Keratinocyte (primary cell): ENCODE measurements around the gene MCM9. TPM values are rescaled to one million over a fixed set of nuclear protein-coding genes. Genes with fewer than 3 reads are reported as not detected.
"Not testable (repeated sequence)": the region's sequence is repeated elsewhere in the genome, so short reads cannot be mapped to it uniquely, and the experiment has no call there.

Source experiments
- DNase-seq: peaks from one replicate; pipeline ENCODE4 v3.0.0-alpha.2; 2011; ENCODE audit warnings: low read depth, missing footprints, low spot score
- FAIRE-seq: peaks from 2 replicates; lab custom pipeline; 2011; peaks lifted over from hg19 to GRCh38; lab: Jason Lieb, UNC
- H2AFZ ChIP-seq: 2 replicates; pipeline ENCODE4 v1.6.0; 2012; ENCODE audit warnings: low read length, control low read depth, inconsistent platforms; ENCODE audit not compliant: control insufficient read depth
- H3K27ac ChIP-seq: 2 replicates; pipeline ENCODE4 v1.5.1; 2011; ENCODE audit warnings: low read length; ENCODE audit not compliant: control insufficient read depth, insufficient read depth
- H3K27me3 ChIP-seq: 3 replicates; pipeline ENCODE4 v1.6.0; 2011; ENCODE audit warnings: low read length; ENCODE audit not compliant: control insufficient read depth, insufficient read depth; ENCODE audit errors: extremely low read depth
- H3K36me3 ChIP-seq, 2 experiments: 2 replicates in 1 of 2; 3 replicates in 1 of 2; pipeline ENCODE4 v1.5.1; 2011; ENCODE audit warnings: low read length in 2 of 2, mild to moderate bottlenecking in 1 of 2; ENCODE audit not compliant: control insufficient read depth in 2 of 2, insufficient read depth in 2 of 2; ENCODE audit errors: extremely low read depth in 1 of 2
- H3K4me1 ChIP-seq: 3 replicates; pipeline ENCODE4 v1.5.1; 2011; ENCODE audit warnings: low read length; ENCODE audit not compliant: control insufficient read depth, insufficient read depth; ENCODE audit errors: extremely low read depth
- H3K4me2 ChIP-seq: 3 replicates; pipeline ENCODE4 v1.6.0; 2011; ENCODE audit warnings: low read depth, low read length; ENCODE audit not compliant: control insufficient read depth, insufficient read depth; ENCODE audit errors: extremely low read depth
- H3K4me3 ChIP-seq, 3 experiments: fragments of 200-600 bp in 1 of 3; sonication (generic) in 1 of 3; 2 replicates in 2 of 3; 3 replicates in 1 of 3; pipeline ENCODE4 v1.5.1; 2011 to 2016; ENCODE audit warnings: low read length in 3 of 3, mild to moderate bottlenecking in 3 of 3, control low read depth in 2 of 3, inconsistent platforms in 1 of 3, low read depth in 1 of 3, mixed read lengths in 1 of 3, mixed run types in 1 of 3, moderate library complexity in 1 of 3; ENCODE audit not compliant: control insufficient read depth in 2 of 3, insufficient read depth in 2 of 3; ENCODE audit errors: extremely low read depth in 1 of 3
- H3K79me2 ChIP-seq: 2 replicates; pipeline ENCODE4 v1.6.0; 2012; ENCODE audit warnings: low read length; ENCODE audit not compliant: control insufficient read depth, insufficient read depth
- H3K9ac ChIP-seq: 3 replicates; pipeline ENCODE4 v1.6.0; 2011; ENCODE audit warnings: low read length; ENCODE audit not compliant: control insufficient read depth, insufficient read depth; ENCODE audit errors: extremely low read depth
- H3K9me1 ChIP-seq: 3 replicates; pipeline ENCODE4 v1.6.0; 2011; ENCODE audit warnings: low read length; ENCODE audit not compliant: control insufficient read depth, insufficient read depth; ENCODE audit errors: extremely low read depth
- H3K9me3 ChIP-seq: 2 replicates; pipeline ENCODE4 v1.5.1; 2012; ENCODE audit warnings: low read depth, low read length; ENCODE audit not compliant: control insufficient read depth
- H4K20me1 ChIP-seq: 3 replicates; pipeline ENCODE4 v1.6.0; 2011; ENCODE audit warnings: low read length; ENCODE audit not compliant: control insufficient read depth, insufficient read depth; ENCODE audit errors: extremely low read depth
- CTCF ChIP-seq, 3 experiments: IDR thresholded peaks in 1 of 3; conservative IDR thresholded peaks in 1 of 3; optimal IDR thresholded peaks in 1 of 3; 2 replicates in 2 of 3; 3 replicates in 1 of 3; pipeline versions ENCODE3 to v1.5.1; 2011; ENCODE audit warnings: low read length in 3 of 3, mild to moderate bottlenecking in 3 of 3, moderate library complexity in 2 of 3, control low read depth in 1 of 3, inconsistent platforms in 1 of 3; ENCODE audit not compliant: insufficient read depth in 2 of 3; ENCODE audit errors: extremely low read depth in 1 of 3
- EZH2 ChIP-seq: IDR thresholded peaks from one replicate; pipeline ENCODE4 v1.6.1; 2012; ENCODE audit warnings: inconsistent platforms, mild to moderate bottlenecking, low read length, moderate library complexity
- dilution Hi-C: fragments of 300-500 bp; cut with MboI; formaldehyde crosslinking; loops from one replicate; pipeline ENCODE4 v1.7.0; 2020; ENCODE audit warnings: low sequenced_read_pairs; ENCODE audit not compliant: extremely low pct_ligation_motif_present
- polyA plus RNA-seq, 5 experiments: library from polyadenylated mRNA; depleted of rRNA in 3 of 5; stranded (reverse) in 3 of 5; stranded (forward) in 1 of 5; unstranded in 1 of 5; fragments of >200 nt; gene quantifications; 1 replicate in 1 of 5; 2 replicates in 3 of 5; 3 replicates in 1 of 5; pipeline versions ENCODE4 v1.2.1 to v1.2.3, GENCODE V29; 2011 to 2012; ENCODE audit warnings: missing spikeins in 2 of 5, low read depth in 1 of 5, low replicate concordance in 1 of 5

The MCM9 gene
- polyA plus RNA-seq, 1 donor (not counting 4 experiments of a cell fraction or from before 2014, with no cell fraction given): 3.1 TPM

DNA sequence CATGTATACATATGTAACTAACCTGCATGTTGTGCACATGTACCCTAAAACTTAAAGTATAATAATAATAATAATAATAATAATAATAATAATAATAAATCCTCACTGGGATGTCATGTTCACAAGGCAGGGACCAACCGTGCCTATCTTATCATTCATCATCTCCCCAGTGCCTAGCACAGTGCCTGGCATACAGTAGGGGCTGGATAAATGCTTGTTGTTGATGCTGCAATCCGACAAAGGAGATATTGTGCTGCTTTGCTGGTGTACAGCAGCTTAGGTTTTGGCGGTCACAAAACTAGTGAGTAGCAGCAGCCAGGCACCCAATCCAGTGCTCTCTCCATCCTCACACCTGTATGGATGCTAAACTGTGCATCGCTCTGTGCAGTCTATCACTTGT is 135.1 kb downstream of the MCM9 start:
- H3K4me1 ChIP-seq: peaks cover 12% of the 10 kb centered on the region
- FAIRE-seq (no peak), DNase-seq (no peak)
- H3K27ac ChIP-seq: no peak overlapping the region
- H4K20me1 ChIP-seq: no peaks in the 10 kb centered on the region
- no peak overlapping the region for H3K4me2 ChIP-seq
- H3K9ac ChIP-seq: no peak overlapping the region
- no peaks in the 10 kb centered on the region for H3K9me1 ChIP-seq
- no peaks in the 10 kb centered on the region for H3K36me3 ChIP-seq
- dilution Hi-C loops: no loop called here
- H3K4me3 ChIP-seq: no peak overlapping the region
- no peaks in the 10 kb centered on the region for H3K27me3 ChIP-seq
- H2AFZ ChIP-seq: no peak overlapping the region
- H3K9me3 ChIP-seq: no peaks in the 10 kb centered on the region
- no peak for TF ChIP-seq EZH2
- TF ChIP-seq CTCF (optimal IDR thresholded peaks at IDR 0.05 in 1 of 3, IDR thresholded peaks at IDR 0.05 in 1 of 3, conservative IDR thresholded peaks at IDR 0.05 in 1 of 3; ENCODE audit: extremely low read depth in 1 of 3, insufficient read depth in 2 of 3, low read length in 3 of 3): no peak
- no peaks in the 10 kb centered on the region for H3K79me2 ChIP-seq

DNA sequence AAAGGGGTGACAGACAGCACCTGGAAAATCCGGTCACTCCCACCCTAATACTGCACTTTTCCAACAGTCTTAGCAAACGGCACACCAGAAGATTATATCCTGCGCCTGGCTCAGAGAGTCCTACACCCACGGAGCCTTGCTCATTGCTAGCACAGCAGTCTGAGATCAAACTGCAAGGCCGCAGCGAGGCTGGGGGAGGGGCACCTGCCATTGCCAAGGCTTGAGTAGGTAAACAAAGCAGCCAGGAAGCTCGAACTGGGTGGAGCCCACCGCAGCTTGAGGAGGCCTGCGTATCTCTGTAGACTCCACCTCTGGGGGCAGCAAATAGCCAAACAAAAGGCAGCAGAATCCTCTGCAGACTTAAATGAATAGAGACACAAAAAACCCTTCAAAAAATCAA is 138.4 kb downstream of the MCM9 start:
- H3K27me3 ChIP-seq, FAIRE-seq, H3K9ac ChIP-seq, H3K27ac ChIP-seq, H3K9me3 ChIP-seq, H3K36me3 ChIP-seq, H3K9me1 ChIP-seq, H2AFZ ChIP-seq, H3K4me3 ChIP-seq, H4K20me1 ChIP-seq, DNase-seq, H3K4me2 ChIP-seq, dilution Hi-C loops, H3K79me2 ChIP-seq, H3K4me1 ChIP-seq: not testable (repeated sequence)

DNA sequence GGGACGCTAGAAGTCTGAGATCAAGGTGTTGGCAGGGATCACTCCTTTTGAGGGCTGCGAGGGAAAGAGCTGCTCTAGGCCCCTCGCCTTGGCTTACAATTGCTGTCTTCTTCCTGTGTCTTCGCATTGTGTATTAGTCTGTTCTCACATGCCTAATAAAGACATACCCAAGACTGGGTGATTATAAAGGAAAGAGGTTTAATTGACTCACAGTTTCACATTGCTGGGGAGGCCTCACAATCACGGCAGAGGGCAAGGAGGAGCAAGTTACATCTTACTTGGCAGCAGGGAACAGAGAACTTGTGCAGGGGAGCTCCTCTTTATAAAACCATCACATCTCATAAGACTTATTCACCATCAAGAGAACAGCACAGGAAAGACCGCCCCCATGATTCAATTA is 143.5 kb downstream of the MCM9 start:
- Histone ChIP-seq H3K27ac (no peak overlapping the region), H3K9me3 (no peaks in the 10 kb centered on the region), H3K4me3 (no peak overlapping the region), H4K20me1 (no peaks in the 10 kb centered on the region), H3K79me2 (no peaks in the 10 kb centered on the region), H3K4me1 (no peaks in the 10 kb centered on the region), H3K4me2 (no peak overlapping the region), H3K27me3 (no peaks in the 10 kb centered on the region), H3K9ac (no peak overlapping the region), H3K9me1 (no peaks in the 10 kb centered on the region), H2AFZ (no peak overlapping the region), H3K36me3 (no peaks in the 10 kb centered on the region)
- DNase-seq (no peak), FAIRE-seq (no peak)
- dilution Hi-C loops: no loop called here
- TF ChIP-seq EZH2 (no peak), CTCF (optimal IDR thresholded peaks at IDR 0.05 in 1 of 3, IDR thresholded peaks at IDR 0.05 in 1 of 3, conservative IDR thresholded peaks at IDR 0.05 in 1 of 3; ENCODE audit: extremely low read depth in 1 of 3, insufficient read depth in 2 of 3, low read length in 3 of 3) (no peak)
